Fibroblast of skin of abdomen (primary cell): ENCODE data around the gene USF3.
"Not testable (repeated sequence)": the region's sequence is repeated elsewhere in the genome, so short reads cannot be mapped to it uniquely, and the experiment has no call there.

Experiments used
- DNase-seq: peaks from one replicate; pipeline ENCODE4 v3.0.0-alpha.2; 2013

USF3 gene

GRCh38 chr3:113654851-113655250 is 41.6 kb downstream of the USF3 start:
- no peak for DNase-seq

DNA sequence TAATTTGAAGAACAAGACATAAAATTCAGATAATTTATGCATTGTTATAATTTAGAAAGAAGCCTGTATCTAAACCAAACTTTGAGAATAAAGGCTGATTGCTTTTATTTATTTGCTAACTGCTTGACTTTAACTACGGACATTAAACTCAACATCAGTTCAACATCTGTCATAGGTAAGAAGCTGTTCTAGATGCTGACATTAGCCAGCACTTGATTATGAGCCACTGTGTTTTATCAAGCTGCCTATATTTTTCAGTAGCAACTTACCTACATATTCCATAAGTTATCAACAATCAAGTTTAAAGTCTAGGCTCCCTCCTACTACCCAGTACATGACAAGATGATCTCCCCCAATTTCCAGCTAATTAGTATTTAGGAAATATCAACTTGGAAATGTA is 42.1 kb downstream of the USF3 start:
- no peak for DNase-seq

GRCh38 chr3:113649174-113649845 is 47.1 kb downstream of the USF3 start:
- no peak for DNase-seq

- DNase-seq, result no peak
These were observed 47.9 kb downstream of the USF3 start for GRCh38 chr3:113648524-113648923.

DNA sequence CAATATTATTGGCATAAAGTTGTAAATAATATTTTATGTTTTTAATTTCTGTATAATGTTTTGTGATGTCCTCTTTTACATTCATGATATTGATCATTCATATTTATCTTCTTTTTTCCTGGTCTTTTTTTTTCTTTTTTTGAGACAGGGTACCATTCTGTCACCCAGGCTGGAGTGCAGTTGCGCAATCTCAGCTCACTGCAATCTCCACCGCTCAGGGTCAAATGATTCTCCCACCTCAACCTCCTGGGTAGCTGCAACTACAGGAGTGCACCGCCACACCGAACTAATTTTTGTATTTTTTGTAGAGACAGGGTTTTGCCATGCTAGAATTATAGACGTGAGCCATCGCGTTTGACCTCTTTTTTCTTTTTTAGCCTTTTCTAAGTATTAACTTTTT is 52.9 kb downstream of the USF3 start:
- no peak for DNase-seq

GRCh38 chr3:113638910-113639309 is 57.5 kb downstream of the USF3 start:
- no peak for DNase-seq

GRCh38 chr3:113637756-113638155 is 58.7 kb downstream of the USF3 start:
- DNase-seq, result no peak

GRCh38 chr3:113636034-113636433 is 60.4 kb downstream of the USF3 start:
- DNase-seq, result not testable (repeated sequence)

DNA sequence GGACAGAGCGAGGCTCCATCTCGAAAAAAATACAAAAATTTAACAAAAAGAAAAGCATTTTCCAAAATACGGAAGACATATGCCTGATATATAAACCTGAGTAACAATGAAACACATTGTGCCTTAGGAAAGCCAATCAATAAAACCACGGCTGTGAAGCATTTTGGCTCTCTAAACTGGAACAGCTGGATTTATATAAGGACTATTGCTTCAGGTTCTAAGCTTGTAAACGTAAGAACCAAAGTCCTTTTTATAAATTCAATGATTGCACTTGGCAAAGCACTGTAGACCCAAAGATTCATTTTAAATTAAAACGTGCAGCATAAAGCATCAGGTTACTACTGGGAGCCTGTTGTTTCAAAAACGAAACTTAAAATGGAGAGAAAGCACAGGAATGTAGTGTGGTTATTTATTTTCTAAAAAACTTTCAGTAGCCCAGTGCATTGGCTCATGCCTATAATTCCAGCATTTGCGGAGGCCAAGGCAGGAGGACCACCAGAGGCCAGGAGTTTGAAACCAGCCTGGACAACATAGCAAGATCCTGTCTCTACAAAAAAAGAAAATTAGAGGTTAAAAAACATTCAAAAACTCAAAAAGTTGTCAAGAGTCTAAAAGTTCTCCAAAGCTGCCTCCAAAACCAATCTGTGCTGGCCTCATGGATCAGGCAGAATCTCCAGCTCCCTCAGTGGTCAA is 61.5 kb downstream of the USF3 start:
- DNase-seq, result no peak

GRCh38 chr3:113631573-113631972 is 64.9 kb downstream of the USF3 start:
- no peak for DNase-seq

DNA sequence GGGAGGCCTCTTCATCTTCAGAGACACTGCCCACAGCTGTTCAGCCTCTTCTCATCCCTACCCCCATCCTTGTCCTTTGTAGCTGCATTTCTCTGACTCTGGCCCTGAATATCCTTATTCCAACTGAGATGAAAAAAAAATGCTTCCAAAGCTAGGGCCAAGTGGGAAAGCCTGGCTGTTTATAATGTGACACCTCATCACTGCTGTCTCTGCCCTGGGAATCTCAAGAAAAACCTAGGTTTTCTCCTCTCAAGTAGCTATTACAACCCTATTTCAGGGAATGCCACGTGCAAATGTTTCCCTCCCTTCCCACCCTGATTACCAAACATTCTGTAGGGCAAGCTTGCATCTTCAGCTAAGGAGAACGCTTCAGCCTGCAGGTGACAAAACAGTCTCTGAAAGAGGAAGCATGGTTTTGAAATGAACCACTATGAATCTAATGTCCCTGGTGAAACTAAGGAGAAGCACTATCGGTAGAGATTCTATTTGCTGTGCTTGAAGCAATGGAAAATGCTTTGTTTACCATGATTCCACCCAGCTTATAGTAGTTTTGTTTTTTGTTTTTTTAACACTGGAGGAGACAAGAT is 65.4 kb downstream of the USF3 start:
- no peak for DNase-seq

- no peak for DNase-seq
These were observed 66.6 kb downstream of the USF3 start for GRCh38 chr3:113629584-113630421.

GRCh38 chr3:113628788-113629187 is 67.7 kb downstream of the USF3 start:
- DNase-seq, result no peak

- DNase-seq, result no peak
These were observed 68.1 kb downstream of the USF3 start for GRCh38 chr3:113628316-113628715.

DNA sequence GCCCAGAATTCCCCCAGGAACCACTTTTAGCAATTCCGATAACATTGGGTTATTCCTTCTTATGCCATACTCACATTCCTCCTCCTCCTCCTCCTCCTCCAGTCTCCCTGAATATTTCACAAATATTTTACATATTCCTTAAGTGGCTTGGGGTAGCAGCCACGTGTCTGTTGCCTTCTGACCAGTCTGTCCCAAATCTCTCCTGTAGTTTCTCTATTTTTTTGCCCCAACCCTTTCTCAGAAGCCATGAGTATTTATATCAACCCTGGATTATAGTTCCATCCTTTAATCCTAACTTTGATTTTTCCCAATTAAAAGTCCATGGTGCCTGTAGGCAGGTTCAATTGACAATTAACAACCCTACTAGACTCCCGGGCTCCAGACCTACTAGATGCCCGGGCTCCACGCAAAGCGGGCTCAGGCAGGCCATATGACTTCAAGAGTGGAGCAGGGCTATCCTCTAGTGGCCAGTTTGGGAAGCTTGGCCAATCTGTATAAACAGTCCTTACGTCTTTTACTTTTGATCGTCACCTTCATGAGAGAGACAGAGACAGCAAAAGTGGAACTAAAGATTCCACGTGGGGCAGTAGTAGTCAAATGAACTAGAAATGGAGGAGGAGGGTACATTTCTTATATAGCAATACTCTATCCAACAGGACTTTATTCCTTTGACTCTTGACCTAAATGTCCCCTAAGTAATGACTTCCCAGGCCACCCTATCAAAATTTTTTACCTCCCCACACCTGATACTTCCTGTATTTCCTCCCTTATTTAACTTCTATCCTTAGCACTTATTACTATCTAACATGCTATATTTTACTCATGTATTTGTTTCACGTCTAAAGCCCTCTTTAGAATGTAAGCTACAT is 69.7 kb downstream of the USF3 start:
- DNase-seq, result peak; percentile 55

GRCh38 chr3:113625834-113626233 is 70.6 kb downstream of the USF3 start:
- DNase-seq, result no peak

DNA sequence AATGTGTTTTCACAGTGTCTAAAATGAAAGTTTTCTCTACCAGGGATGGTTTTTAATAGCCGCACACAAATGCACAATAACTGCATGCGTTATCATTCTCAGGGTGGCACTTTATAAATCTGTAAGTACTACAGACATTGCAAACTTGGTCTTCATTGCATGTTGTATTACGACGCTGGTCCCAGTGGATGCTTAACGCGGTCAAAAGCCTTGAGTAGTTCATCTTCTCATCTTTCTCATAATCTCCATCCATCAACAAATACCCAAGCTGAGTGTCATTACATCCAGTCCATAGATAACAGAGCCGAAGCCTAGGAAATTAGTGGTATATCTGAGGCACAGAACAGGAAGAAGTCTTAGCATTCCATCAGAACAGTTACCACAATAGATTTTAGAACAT is 72.6 kb downstream of the USF3 start:
- no peak for DNase-seq

GRCh38 chr3:113623324-113623723 is 73.1 kb downstream of the USF3 start:
- DNase-seq, result no peak

GRCh38 chr3:113620091-113620490 is 76.4 kb downstream of the USF3 start:
- no peak for DNase-seq

DNA sequence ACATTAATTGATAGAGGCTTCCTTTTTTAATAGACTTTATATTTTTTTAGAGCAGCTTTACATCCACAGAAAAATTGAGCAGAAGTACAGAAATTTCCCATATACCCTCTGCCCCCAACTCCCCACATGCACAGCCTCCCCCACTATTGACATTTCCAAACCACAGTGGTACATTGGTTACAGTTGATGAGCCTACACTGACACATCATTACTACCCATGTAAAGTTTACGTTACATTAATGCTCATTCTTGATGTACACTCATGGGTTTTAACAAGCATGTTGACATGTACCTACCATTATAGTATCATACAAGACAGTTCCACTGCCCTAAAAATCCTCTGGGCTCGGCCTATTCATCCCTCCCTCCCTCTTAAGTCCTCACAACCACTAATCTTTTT is 78.7 kb downstream of the USF3 start:
- DNase-seq, result no peak

- DNase-seq, result no peak
These were observed 80.5 kb downstream of the USF3 start for GRCh38 chr3:113615976-113616375.

- DNase-seq, result no peak
These were observed 82.0 kb downstream of the USF3 start for GRCh38 chr3:113614402-113614801.
